CD4-positive, alpha-beta memory T cell (primary cell): ENCODE results near the gene TRAPPC2L. TPM values are rescaled to one million over a fixed set of nuclear protein-coding genes. Genes with fewer than 3 reads are reported as not detected.
A peak's percentile ranks its signal among the peaks of the same experiment; 100 is the strongest.

ENCODE experiments used
- CTCF ChIA-PET: fragments of 350-600 bp; sonication (Branson Sonifier 250); formaldehyde crosslinking; loops from one replicate; lab custom pipeline; 2021; ENCODE audit warnings: inconsistent platforms; ENCODE audit not compliant: partially characterized antibody; lab: Charles Lee
- POLR2A ChIA-PET: fragments of 350-600 bp; sonication (Branson Sonifier 250); formaldehyde crosslinking; loops from one replicate; lab custom pipeline; 2021; ENCODE audit not compliant: partially characterized antibody; lab: Charles Lee
- DNase-seq, 5 donors: peaks; one replicate each; pipeline versions ENCODE4 v3.0.0 to v3.0.0-alpha.2; 2020 to 2022; ENCODE audit warnings: mixed read lengths in 1 of 5
- H3K27ac ChIP-seq: one replicate; pipeline ENCODE4 v1.7.0; 2013; ENCODE audit warnings: low read depth, low read length
- H3K27me3 ChIP-seq: 2 replicates; pipeline ENCODE4 v1.7.0; 2013; ENCODE audit warnings: mild to moderate bottlenecking, low read length, moderate library complexity; ENCODE audit not compliant: insufficient read depth
- H3K36me3 ChIP-seq: 2 replicates; pipeline ENCODE4 v1.7.0; 2013; ENCODE audit warnings: mild to moderate bottlenecking, low read length, moderate library complexity; ENCODE audit not compliant: insufficient read depth
- H3K4me1 ChIP-seq: 2 replicates; pipeline ENCODE4 v1.7.0; 2013; ENCODE audit warnings: mild to moderate bottlenecking, low read length, moderate library complexity; ENCODE audit not compliant: insufficient read depth
- H3K4me3 ChIP-seq, 2 donors: one replicate each; pipeline ENCODE4 v1.7.0; 2013; ENCODE audit warnings: low read length in 2 of 2, mild to moderate bottlenecking in 1 of 2
- H3K9me3 ChIP-seq, 2 donors: one replicate each; pipeline ENCODE4 v1.7.0; 2013; ENCODE audit warnings: low read length in 2 of 2, control low read depth in 1 of 2; ENCODE audit not compliant: control insufficient read depth in 1 of 2
- H3K27ac Mint-ChIP-seq, 7 donors: one replicate each; pipeline ENCODE4 v1.8.0; 2020 to 2021; ENCODE audit warnings: mixed read lengths in 7 of 7, mild to moderate bottlenecking in 6 of 7, inconsistent platforms in 3 of 7, moderate library complexity in 3 of 7
- H3K27me3 Mint-ChIP-seq, 2 donors: one replicate each; pipeline ENCODE4 v1.8.0; 2020 to 2021; ENCODE audit warnings: mixed read lengths in 2 of 2
- H3K36me3 Mint-ChIP-seq, 2 donors: one replicate each; pipeline ENCODE4 v1.8.0; 2020 to 2021; ENCODE audit warnings: mixed read lengths in 2 of 2, inconsistent platforms in 1 of 2, mild to moderate bottlenecking in 1 of 2
- H3K4me1 Mint-ChIP-seq, 4 donors: one replicate each; pipeline ENCODE4 v1.8.0; 2020 to 2021; ENCODE audit warnings: mixed read lengths in 4 of 4, mild to moderate bottlenecking in 1 of 4
- H3K4me3 Mint-ChIP-seq, 8 donors: one replicate each; pipeline ENCODE4 v1.8.0; 2020 to 2021; ENCODE audit warnings: mixed read lengths in 8 of 8, mild to moderate bottlenecking in 7 of 8, moderate library complexity in 6 of 8, inconsistent platforms in 3 of 8
- H3K9me3 Mint-ChIP-seq, 8 donors: one replicate each; pipeline ENCODE4 v1.8.0; 2020 to 2021; ENCODE audit warnings: mixed read lengths in 8 of 8, mild to moderate bottlenecking in 5 of 8, inconsistent platforms in 3 of 8, moderate library complexity in 1 of 8
- intact Hi-C: fragments of 100-400 bp; cut with micrococcal nuclease; formaldehyde crosslinking; loops from one replicate; pipeline ENCODE4 v1.15.1; 2023
- polyA plus RNA-seq, 2 donors: library from polyadenylated mRNA; unstranded; fragments of 300-500 nt; fragmentation: Illumina TruSeq; gene quantifications; one replicate each; pipeline ENCODE4 v1.2.3, GENCODE V29; 2021
- total RNA-seq, 2 experiments: library from RNA; stranded (reverse); gene quantifications; one replicate each; pipeline ENCODE4 v1.2.3, GENCODE V29; 2021

TRAPPC2L gene
- total and polyA plus RNA-seq, 4 experiments from 2014 or later: 66.6 to 105 (median 85.7) TPM

GRCh38 chr16:88899901-88900661 is 43.2 kb downstream of the TRAPPC2L start:
- Histone ChIP-seq H3K27ac (no peak overlapping the region), H3K4me1 (no peaks in the 10 kb centered on the region), H3K36me3 (no peaks in the 10 kb centered on the region), H3K4me3 (no peak overlapping the region), H3K27me3 (no peaks in the 10 kb centered on the region), H3K9me3 (no peaks in the 10 kb centered on the region)
- H3K36me3 Mint-ChIP-seq: no peaks in the 10 kb centered on the region
- H3K4me1 Mint-ChIP-seq: no peaks in the 10 kb centered on the region
- H3K27me3 Mint-ChIP-seq: no peaks in the 10 kb centered on the region
- ChIA-PET CTCF (no interaction called here), POLR2A (no interaction called here)
- no peak for DNase-seq
- intact Hi-C loops: no loop called here
- H3K4me3 Mint-ChIP-seq: no peak overlapping the region
- H3K27ac Mint-ChIP-seq: no peak overlapping the region
- H3K9me3 Mint-ChIP-seq: no peaks in the 10 kb centered on the region

DNA sequence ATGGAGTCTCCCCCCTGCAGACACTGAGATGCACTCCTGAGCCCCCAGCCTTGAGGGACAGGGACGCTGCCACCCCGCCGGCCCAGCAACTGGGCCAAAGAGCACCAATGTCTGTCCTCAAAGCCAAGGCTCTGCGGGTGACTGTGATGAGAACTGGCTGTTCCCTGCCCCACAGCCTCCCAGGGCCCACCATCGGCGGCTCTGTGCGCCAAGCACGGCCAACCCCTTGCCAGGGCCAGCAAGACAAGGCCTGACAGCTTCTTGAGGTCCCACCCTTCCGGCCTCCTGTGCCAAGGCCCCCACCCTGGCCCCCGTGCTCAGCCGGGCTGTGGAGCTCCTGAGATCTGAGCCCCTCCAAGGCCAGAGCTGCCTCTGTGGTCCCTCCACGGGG is 43.7 kb downstream of the TRAPPC2L start:
- DNase-seq: no peak
- Mint-ChIP-seq H3K4me1 (no peaks in the 10 kb centered on the region), H3K27ac (no peak overlapping the region), H3K4me3 (no peak overlapping the region), H3K9me3 (no peaks in the 10 kb centered on the region), H3K27me3 (no peaks in the 10 kb centered on the region), H3K36me3 (no peaks in the 10 kb centered on the region)
- no peaks in the 10 kb centered on the region for H3K4me1 ChIP-seq
- ChIA-PET CTCF (no interaction called here), POLR2A (no interaction called here)
- intact Hi-C loops: no loop called here
- H3K36me3 ChIP-seq: no peaks in the 10 kb centered on the region
- H3K27ac ChIP-seq: no peak overlapping the region
- no peaks in the 10 kb centered on the region for H3K27me3 ChIP-seq
- H3K9me3 ChIP-seq: no peaks in the 10 kb centered on the region
- H3K4me3 ChIP-seq: no peak overlapping the region

GRCh38 chr16:88901718-88902337 is 44.9 kb downstream of the TRAPPC2L start:
- DNase-seq: no peak
- CTCF ChIA-PET: no interaction called here
- H3K4me3 Mint-ChIP-seq: no peak overlapping the region

GRCh38 chr16:88902744-88903143 is 45.8 kb downstream of the TRAPPC2L start:
- H3K36me3 Mint-ChIP-seq: no peaks in the 10 kb centered on the region
- Histone ChIP-seq H3K36me3 (no peaks in the 10 kb centered on the region), H3K27me3 (no peaks in the 10 kb centered on the region), H3K4me1 (no peaks in the 10 kb centered on the region), H3K4me3 (no peak overlapping the region), H3K27ac (no peak overlapping the region), H3K9me3 (no peaks in the 10 kb centered on the region)
- no peaks in the 10 kb centered on the region for H3K9me3 Mint-ChIP-seq
- intact Hi-C loops: no loop called here
- H3K4me3 Mint-ChIP-seq: no peak overlapping the region
- DNase-seq: no peak
- ChIA-PET POLR2A (no interaction called here), CTCF (no interaction called here)
- no peaks in the 10 kb centered on the region for H3K27me3 Mint-ChIP-seq
- H3K4me1 Mint-ChIP-seq: no peaks in the 10 kb centered on the region
- peak overlapping the region in 2 of 7 donors; percentile 36 to 55 for H3K27ac Mint-ChIP-seq

More at GRCh38 chr16:88901718-88902337, 44.9 kb downstream of the TRAPPC2L start:
- no peaks in the 10 kb centered on the region for H3K27me3 Mint-ChIP-seq
- H3K27ac Mint-ChIP-seq: no peak overlapping the region
- no peaks in the 10 kb centered on the region for H3K9me3 ChIP-seq
- H3K4me3 ChIP-seq: no peak overlapping the region
- H3K27ac ChIP-seq: no peak overlapping the region
- POLR2A ChIA-PET: no interaction called here
- H3K27me3 ChIP-seq: no peaks in the 10 kb centered on the region
- H3K36me3 ChIP-seq: no peaks in the 10 kb centered on the region
- no peaks in the 10 kb centered on the region for H3K36me3 Mint-ChIP-seq
- no peaks in the 10 kb centered on the region for H3K4me1 Mint-ChIP-seq
- H3K4me1 ChIP-seq: no peaks in the 10 kb centered on the region
- H3K9me3 Mint-ChIP-seq: no peaks in the 10 kb centered on the region
- intact Hi-C loops: no loop called here

DNA sequence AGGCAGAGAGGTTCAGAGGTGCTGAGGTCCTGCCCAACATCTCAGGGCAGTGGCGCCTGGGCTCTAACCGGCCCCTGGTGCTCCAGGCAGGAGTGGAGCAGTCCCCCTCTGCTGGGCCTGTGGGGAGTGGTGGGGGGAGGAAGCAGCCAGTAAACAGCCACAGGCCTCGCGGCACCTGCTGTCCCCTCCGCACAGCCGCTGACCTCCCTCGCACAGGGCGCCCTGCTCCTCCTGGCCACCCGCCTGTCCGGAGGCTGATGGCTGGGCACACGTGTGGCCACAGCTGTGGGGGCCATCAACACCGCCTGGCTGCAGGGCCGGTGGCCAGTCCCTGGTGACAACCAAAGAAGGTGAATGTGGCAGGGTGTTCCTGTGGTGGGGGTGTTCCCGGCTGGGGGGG is 46.3 kb downstream of the TRAPPC2L start:
- H3K27ac ChIP-seq: no peak overlapping the region
- no peaks in the 10 kb centered on the region for H3K9me3 ChIP-seq
- Mint-ChIP-seq H3K27me3 (no peaks in the 10 kb centered on the region), H3K36me3 (no peaks in the 10 kb centered on the region), H3K27ac (no peak overlapping the region), H3K9me3 (no peaks in the 10 kb centered on the region), H3K4me3 (no peak overlapping the region), H3K4me1 (no peaks in the 10 kb centered on the region)
- H3K4me1 ChIP-seq: no peaks in the 10 kb centered on the region
- DNase-seq: no peak
- CTCF ChIA-PET: no interaction called here
- POLR2A ChIA-PET: no interaction called here
- H3K27me3 ChIP-seq: no peaks in the 10 kb centered on the region
- intact Hi-C loops: no loop called here
- H3K36me3 ChIP-seq: no peaks in the 10 kb centered on the region
- no peak overlapping the region for H3K4me3 ChIP-seq

DNA sequence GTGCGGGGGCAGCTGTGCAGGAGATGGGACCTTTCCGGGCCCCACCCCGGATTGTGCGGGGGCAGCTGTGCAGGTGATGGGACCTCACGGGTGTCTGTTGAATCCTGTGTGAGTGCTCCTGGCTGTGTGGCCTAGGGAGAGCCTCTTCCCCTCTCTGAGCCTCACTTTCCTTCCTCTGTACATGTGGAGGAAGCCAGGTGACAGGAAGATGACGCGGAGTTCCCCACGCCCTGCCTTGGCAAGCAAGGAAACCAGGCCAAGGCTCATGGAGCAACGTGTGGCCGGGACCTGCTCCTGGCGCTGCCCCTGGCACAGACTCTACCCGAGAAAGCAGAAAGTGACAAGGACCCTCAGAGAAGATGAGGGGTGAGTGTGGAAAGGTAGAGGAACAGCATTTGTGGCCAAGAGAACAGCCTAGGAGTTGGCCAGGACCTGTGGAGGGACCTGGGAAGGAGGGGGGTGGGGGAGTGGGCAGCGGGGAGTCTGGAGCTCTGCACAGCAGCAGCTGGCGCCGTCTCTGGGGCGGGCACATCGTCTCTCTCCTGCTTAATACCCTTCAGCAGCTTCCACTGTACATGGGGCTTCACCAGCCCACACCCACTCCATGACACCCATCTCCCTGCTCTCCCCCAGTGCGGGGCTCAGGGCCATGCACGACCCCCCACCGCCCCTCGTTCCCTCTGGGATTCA is 47.9 kb downstream of the TRAPPC2L start:
- POLR2A ChIA-PET: no interaction called here

DNA sequence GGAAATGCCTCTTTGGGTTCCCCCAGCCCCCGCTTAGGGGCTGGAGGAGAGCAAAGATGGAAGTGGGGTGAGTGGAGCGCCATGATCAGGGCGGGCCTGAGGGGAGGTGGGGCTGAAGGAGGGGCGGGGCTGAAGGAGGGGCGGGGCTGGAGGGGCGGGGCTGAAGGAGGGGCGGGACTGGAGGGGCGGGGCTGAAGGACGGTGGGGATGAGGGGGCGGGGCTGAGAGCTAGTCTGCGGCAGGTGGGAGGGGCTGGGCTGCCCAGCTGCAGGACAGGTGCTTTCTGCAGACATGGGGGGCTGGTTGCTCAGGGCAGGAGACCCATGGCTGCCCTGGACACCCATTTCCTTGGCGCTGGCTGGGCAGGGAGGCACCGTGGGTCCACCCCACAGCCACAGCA is 48.6 kb downstream of the TRAPPC2L start:
- H3K4me3 Mint-ChIP-seq: no peak overlapping the region
- no peaks in the 10 kb centered on the region for H3K4me1 ChIP-seq
- intact Hi-C loops: no loop called here
- H3K27ac Mint-ChIP-seq: no peak overlapping the region
- H3K27me3 ChIP-seq: no peaks in the 10 kb centered on the region
- no peaks in the 10 kb centered on the region for H3K27me3 Mint-ChIP-seq
- no peak for DNase-seq
- no peaks in the 10 kb centered on the region for H3K4me1 Mint-ChIP-seq
- no peaks in the 10 kb centered on the region for H3K36me3 ChIP-seq
- ChIA-PET POLR2A (no interaction called here), CTCF (no interaction called here)
- no peak overlapping the region for H3K4me3 ChIP-seq
- H3K36me3 Mint-ChIP-seq: no peaks in the 10 kb centered on the region
- no peaks in the 10 kb centered on the region for H3K9me3 ChIP-seq
- no peak overlapping the region for H3K27ac ChIP-seq
- H3K9me3 Mint-ChIP-seq: no peaks in the 10 kb centered on the region

More for the DNA sequence above, 47.9 kb downstream of the TRAPPC2L start:
- H3K4me3 ChIP-seq: no peak overlapping the region
- H3K4me1 ChIP-seq: no peaks in the 10 kb centered on the region
- DNase-seq: no peak
- Mint-ChIP-seq H3K4me3 (no peak overlapping the region), H3K9me3 (no peaks in the 10 kb centered on the region), H3K36me3 (no peaks in the 10 kb centered on the region), H3K4me1 (no peaks in the 10 kb centered on the region), H3K27ac (no peak overlapping the region), H3K27me3 (no peaks in the 10 kb centered on the region)
- intact Hi-C loops: no loop called here
- H3K27me3 ChIP-seq: no peaks in the 10 kb centered on the region
- CTCF ChIA-PET: no interaction called here
- no peaks in the 10 kb centered on the region for H3K9me3 ChIP-seq
- no peaks in the 10 kb centered on the region for H3K36me3 ChIP-seq
- H3K27ac ChIP-seq: no peak overlapping the region
